HG03064 (cell line): ENCODE measurements around the gene RNF152.

Source experiments
- ATAC-seq: cut with Tn5 transposase; IDR thresholded peaks from one replicate; pipeline ENCODE4 v1.9.1; 2021; ENCODE audit warnings: low read depth; ENCODE audit not compliant: unreplicated experiment

The RNF152 gene

GRCh38 chr18:61855449-61856378 is 37.1 kb downstream of the RNF152 start:
- ATAC-seq, result no peak

DNA sequence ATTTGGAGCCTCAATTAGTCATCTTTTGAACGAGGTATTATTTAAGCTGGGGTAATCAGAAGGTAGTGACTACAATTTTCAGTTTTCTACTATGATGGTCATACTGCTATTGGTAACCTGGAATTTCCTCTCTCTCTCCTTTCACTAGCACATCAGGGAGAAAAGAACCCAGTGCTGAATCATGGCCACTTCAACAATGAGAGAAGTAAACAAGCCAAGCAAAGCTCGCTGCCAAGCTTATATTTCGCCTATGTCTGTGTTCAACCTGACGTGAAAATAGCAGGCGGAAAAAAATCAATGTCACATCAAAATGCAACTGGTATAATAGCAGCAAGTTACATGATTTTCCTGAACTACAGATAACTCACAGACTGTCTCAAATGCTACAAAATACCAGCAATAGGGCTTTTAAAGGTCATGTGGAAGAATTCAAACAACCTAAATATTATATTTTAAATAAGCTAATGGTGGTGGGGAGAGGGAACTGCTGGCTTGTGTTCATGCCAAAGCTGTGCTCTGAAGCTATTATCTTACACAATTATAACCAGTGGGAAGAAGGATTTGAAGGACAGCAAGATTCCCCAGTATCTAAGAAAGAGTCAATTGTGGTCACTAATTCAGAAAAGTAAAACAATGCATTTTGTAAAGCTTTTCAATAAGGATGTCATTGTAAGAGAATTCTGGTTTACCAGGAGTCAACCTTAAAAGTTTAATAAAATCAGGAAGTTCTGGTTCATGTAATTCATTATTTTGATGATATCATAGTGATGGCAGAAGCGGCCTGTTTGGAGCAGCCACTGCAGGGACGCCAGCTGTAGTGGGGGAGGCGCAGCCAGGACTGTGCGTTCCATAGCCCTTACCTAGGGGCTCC is 38.0 kb downstream of the RNF152 start:
- ATAC-seq, result no peak

GRCh38 chr18:61853855-61854254 is 39.0 kb downstream of the RNF152 start:
- no peak for ATAC-seq

DNA sequence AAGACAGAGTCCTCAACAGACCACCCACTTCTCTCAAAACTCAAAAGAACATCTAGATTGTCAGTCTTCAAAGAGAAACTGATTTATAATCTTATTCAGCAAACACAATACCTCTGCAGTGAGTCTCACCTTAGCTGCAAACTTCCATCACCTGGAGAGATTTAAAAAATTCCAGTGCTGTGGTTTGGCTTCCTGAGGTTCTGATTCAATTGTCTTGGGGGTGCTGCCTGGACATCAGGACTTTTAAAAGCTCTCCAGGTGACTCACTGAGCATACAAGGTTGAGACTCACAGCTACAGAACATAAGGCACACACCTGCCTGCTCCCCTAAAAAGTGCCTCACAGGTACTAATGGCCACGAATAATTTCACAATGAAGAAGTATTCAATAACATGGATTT is 40.3 kb downstream of the RNF152 start:
- ATAC-seq, result no peak

- no peak for ATAC-seq
Measured at GRCh38 chr18:61851940-61852451, 40.8 kb downstream of the RNF152 start.

DNA sequence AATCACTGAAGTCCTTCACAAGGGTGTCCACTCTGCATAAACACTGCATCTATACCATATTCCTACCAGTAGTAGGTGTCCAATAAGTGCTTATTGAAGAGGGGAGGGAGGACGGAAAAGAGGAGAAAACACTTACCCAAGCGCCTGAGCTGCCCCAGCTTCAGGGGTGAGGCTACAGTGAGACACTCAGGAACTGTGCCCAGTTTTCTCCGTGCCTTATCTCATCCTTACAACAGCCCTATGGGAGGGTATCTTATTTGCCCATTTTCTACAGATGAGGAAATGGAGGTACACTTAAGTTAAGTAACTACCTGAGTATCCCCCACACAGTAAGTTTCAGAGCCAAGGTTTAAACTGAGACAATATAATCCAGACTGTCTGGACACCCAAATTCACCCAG is 41.5 kb downstream of the RNF152 start:
- no peak for ATAC-seq

DNA sequence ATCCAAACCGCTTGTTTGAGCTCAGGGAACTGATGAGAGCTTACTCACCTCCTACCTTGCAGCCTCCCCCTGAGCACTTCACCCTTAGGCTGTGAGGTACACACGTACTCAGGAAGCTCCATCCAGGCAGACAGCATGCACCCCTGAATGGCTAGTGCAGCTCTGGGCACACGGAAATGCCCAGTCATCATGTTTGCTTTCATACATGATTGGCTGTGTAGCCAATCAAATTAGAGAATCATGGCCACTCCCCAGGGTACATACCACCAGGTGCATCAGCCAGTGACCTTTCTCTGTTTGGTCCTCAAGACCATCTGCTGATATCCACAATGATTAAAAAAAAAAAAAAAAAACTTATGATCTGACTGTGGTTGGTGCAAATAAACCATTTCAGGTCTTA is 42.1 kb downstream of the RNF152 start:
- no peak for ATAC-seq

DNA sequence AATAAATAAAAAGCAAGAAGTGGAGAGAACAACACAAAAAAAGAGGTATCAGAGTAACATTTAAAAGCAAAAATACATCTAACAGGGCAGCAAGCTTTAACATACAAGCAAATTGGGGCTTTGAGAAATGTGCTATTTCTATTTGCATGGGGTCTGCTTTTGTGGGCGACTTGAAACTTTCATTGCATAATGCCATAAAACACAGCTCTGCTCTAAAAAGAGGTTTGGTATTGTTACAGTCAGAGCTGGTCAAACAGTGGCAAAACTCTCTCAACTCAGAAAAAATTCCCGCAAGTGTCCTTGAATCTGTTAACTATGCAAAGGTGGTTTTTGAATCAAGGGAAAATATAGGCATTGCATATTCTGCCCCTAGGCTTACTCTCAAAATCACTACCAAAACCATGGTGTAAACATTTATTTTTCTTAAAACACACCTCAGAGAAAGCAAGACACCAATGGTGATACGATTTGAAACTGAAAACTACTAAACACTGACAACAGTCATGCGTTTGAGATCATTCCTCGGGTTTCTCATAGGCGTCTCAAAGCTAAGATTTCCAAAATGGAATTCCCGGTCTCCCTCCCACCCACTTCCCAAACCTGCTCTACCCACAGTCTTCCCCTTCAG is 45.5 kb downstream of the RNF152 start:
- no peak for ATAC-seq

- ATAC-seq, result no peak
Measured at GRCh38 chr18:61845197-61845596, 47.6 kb downstream of the RNF152 start.

DNA sequence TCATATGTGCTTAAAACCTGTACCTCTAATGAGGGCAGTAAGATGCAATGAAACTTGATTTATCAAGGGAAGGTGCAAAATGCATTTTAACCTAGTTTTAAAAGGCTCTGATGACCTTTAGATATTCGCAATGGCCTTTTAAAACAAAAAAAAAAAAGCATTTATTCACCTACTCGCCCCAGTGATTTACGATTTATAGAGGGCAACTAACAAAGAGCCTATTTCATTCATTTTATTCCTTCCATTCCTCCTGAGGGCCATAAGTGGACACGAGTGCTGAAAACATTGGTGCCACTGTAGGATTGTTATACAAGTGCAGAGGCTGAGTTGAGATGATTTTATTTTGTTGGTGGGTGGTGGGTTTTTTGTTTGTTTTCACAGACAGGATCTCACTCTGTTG is 48.1 kb downstream of the RNF152 start:
- ATAC-seq, result no peak

DNA sequence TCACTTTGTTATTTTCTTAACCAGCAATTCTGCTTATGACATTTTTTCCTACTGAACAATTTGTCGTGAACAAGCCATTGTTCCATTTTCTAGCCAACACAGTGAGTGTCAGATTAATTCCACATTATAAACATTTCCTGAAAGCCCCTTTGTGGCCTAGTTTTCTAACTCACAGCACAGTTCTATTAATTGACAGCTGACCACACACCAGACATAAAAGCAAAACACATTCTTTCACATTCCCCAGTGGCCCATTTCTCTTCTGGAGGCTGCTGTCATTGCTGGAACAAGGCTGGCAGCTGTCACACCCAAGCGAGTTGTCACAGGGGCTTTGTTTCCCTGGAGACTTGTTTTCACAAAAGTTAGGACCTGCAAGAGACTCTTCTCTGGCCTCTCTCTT is 50.7 kb downstream of the RNF152 start:
- no peak for ATAC-seq

DNA sequence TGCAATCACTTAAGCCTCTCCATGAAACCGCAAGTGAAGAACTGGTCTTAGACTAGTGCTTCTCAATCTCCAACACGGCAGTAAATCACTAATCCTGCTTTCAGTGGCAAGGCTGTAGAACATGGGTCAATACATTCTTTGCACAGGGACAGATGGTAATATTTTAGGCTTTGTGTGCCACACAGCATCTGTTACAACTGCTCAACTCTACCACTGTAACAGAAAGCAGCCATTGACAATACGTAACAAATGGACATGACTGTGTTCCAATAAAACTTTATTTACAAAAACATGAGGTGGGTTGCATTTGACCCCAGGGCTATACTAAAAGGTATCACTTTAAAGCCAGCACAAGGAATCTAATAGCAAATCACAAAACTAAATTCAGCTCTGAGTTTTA is 51.1 kb downstream of the RNF152 start:
- ATAC-seq, result no peak

GRCh38 chr18:61840324-61840723 is 52.5 kb downstream of the RNF152 start:
- no peak for ATAC-seq

GRCh38 chr18:61838521-61838920 is 54.3 kb downstream of the RNF152 start:
- no peak for ATAC-seq

DNA sequence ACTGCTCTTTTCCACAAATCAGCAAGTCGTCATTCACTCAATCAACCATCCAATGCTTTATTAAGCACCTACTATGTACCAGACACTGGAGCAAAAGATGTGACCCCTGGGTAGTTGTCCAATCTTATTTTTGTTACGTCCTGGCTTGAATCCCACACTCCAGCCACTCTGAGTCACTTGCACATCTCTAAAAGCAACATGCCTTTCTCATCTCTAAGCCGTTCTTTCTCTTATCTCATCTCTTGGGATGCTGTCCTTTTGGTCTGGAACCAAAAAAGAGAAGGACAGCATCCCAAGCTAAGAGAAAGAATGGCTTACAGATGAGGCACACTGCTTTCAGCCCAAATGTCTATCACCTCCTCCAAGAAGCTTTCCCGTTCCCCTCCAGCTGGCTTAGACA is 58.8 kb downstream of the RNF152 start:
- no peak for ATAC-seq

DNA sequence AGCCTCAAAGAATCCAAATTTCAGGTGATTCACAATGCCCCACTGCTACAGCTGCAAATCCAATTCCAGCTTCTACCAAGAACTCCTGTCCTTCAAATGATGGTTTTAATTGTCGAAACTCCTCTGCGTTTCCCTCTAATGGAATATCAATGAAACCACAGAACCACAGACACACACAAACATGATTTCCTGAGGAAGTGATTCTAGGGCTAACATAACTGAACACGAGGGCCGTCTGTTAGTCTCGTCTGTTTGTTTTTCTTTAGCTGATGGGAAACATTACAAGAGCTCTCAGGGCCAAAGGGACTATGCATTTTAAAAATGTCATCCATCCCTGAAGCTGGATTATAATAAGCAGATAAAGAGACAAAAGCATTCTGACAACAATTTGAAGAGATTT is 59.4 kb downstream of the RNF152 start:
- ATAC-seq, result no peak

GRCh38 chr18:61832858-61833257 is 59.9 kb downstream of the RNF152 start:
- ATAC-seq, result no peak

DNA sequence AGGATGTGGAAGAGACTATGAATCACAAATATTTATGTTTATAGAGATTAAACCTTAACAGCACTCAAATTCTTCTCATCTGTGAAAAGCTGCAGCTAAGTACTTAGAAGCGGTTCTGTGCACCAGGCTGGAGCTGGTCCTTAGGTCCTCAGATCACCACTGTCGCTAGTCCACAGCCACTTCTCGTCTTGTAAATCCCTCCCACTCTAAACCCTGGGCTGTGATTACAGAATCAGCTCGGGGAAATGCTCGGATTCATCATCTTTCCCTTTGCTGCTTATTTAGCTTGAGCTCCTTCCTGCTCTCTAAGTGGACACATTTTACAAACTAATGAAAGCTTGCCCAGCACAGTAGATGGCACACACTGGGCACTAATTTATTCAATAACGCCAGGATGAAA is 61.7 kb downstream of the RNF152 start:
- no peak for ATAC-seq

GRCh38 chr18:61829108-61829507 is 63.7 kb downstream of the RNF152 start:
- no peak for ATAC-seq

- no peak for ATAC-seq
Measured at GRCh38 chr18:61827591-61827990, 65.2 kb downstream of the RNF152 start.

- ATAC-seq, result no peak
Measured at GRCh38 chr18:61825386-61825785, 67.4 kb downstream of the RNF152 start.
